G401.6 (cell line): ENCODE data around the gene PCED1B.

Experiments
- FAIRE-seq: peaks from 2 replicates; lab custom pipeline; 2012; peaks lifted over from hg19 to GRCh38; lab: Jason Lieb, UNC

Gene PCED1B

GRCh38 chr12:47067771-47068431 is 11.5 kb upstream of the PCED1B start:
- FAIRE-seq: peak; percentile 96

GRCh38 chr12:47068539-47068938 is 10.9 kb upstream of the PCED1B start:
- FAIRE-seq: peak; percentile 94

- FAIRE-seq: peak; percentile 3
Measured at GRCh38 chr12:47070310-47070709, 9.1 kb upstream of the PCED1B start.

- FAIRE-seq: peak; percentile 90
Measured at GRCh38 chr12:47071241-47071852, 8.1 kb upstream of the PCED1B start.

GRCh38 chr12:47073951-47074350 is 5.5 kb upstream of the PCED1B start:
- FAIRE-seq: no peak

- no peak for FAIRE-seq
Measured at GRCh38 chr12:47074757-47075156, 4.7 kb upstream of the PCED1B start.

GRCh38 chr12:47075192-47076084 is 4.0 kb upstream of the PCED1B start:
- FAIRE-seq: peak; percentile 64

- FAIRE-seq: no peak
Measured at GRCh38 chr12:47077206-47078085, 2.0 kb upstream of the PCED1B start.

- no peak for FAIRE-seq
Measured at GRCh38 chr12:47078086-47078395, 1.4 kb upstream of the PCED1B start.

GRCh38 chr12:47078733-47079467 is 521 bp upstream of the PCED1B start:
- FAIRE-seq: no peak

- FAIRE-seq: no peak
Measured at GRCh38 chr12:47079981-47080724, 732 bp downstream of the PCED1B start.

- peak; percentile 42 for FAIRE-seq
Measured at GRCh38 chr12:47080725-47081502, 1.5 kb downstream of the PCED1B start.

GRCh38 chr12:47082283-47082682 is 2.9 kb downstream of the PCED1B start:
- FAIRE-seq: no peak

GRCh38 chr12:47082796-47083621 is 3.6 kb downstream of the PCED1B start:
- FAIRE-seq: peak; percentile 96

- no peak for FAIRE-seq
Measured at GRCh38 chr12:47084172-47084571, 4.8 kb downstream of the PCED1B start.

- FAIRE-seq: peak; percentile 97
Measured at GRCh38 chr12:47085815-47086252, 6.4 kb downstream of the PCED1B start.

GRCh38 chr12:47087088-47087688 is 7.8 kb downstream of the PCED1B start:
- no peak for FAIRE-seq
